Stimulated activated CD4-positive, alpha-beta T cell treated with anti-CD3 and anti-CD28 coated beads, Interleukin-4, amount 100 ng/mL, for 4 hours (primary cell): ENCODE data around the gene COL27A1.

Source experiments
- DNase-seq, 2 experiments: peaks; one replicate each; pipeline ENCODE4 v3.0.0-alpha.2; 2020

Gene COL27A1

GRCh38 chr9:114230068-114230467 is 74.7 kb downstream of the COL27A1 start:
- DNase-seq, result no peak

- no peak for DNase-seq
These were observed 75.9 kb downstream of the COL27A1 start for GRCh38 chr9:114231273-114231672.

GRCh38 chr9:114231719-114232449 is 76.5 kb downstream of the COL27A1 start:
- no peak for DNase-seq

- DNase-seq, result no peak
These were observed 78.3 kb downstream of the COL27A1 start for GRCh38 chr9:114233491-114234185.

DNA sequence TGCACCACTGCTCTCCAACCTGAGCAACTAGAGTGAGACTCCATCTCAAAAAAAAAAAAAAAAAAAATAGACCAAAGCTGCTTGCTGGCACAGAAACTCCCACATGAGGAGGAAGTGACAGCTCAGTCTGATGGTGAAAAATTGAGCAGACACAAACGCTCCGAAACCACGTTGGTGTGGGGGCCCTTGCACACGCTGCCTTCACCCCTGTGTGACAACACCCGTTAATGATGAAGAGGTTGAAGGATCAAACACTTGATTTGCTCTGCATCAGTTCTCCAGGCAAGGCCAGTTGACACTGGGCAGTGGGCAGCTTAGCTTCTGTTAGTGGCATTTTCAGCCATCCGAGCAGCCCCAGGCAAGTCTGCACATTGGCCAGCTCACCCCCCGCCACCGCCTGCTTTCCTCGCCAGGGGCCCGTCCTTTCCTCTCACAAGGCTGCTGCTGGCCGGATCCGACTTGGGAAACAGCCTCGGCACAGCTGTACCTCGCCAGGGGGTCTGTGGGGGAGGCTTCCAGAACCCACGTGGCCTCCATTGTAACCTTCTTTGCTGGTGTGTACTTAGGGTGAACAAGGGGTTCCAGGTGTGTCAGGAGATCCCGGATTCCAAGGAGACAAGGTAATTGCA is 79.8 kb downstream of the COL27A1 start:
- DNase-seq, result no peak

- DNase-seq, result no peak
These were observed 81.2 kb downstream of the COL27A1 start for GRCh38 chr9:114236391-114237138.

- DNase-seq, result no peak
These were observed 81.9 kb downstream of the COL27A1 start for GRCh38 chr9:114237247-114237646.

DNA sequence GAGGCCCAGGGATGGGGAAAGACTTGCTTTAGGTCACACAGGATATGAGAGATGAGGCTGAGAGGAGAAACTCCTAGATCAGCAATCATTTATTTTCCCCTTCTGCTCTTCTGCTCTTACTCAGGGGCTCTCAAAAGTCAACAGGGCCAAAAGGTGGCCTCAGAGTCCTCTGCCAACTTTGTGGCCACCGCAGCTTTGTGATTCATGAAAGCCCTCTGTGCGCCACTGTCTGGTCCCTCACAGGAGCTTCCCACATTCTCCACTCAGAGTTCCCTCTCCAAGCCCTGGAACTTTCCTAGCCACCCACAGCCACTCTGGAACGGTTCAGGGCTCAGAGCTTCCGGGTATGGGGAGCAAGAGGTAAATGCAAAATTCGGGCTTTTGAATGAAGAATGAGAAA is 82.4 kb downstream of the COL27A1 start:
- no peak for DNase-seq

GRCh38 chr9:114238472-114238871 is 83.1 kb downstream of the COL27A1 start:
- no peak for DNase-seq

DNA sequence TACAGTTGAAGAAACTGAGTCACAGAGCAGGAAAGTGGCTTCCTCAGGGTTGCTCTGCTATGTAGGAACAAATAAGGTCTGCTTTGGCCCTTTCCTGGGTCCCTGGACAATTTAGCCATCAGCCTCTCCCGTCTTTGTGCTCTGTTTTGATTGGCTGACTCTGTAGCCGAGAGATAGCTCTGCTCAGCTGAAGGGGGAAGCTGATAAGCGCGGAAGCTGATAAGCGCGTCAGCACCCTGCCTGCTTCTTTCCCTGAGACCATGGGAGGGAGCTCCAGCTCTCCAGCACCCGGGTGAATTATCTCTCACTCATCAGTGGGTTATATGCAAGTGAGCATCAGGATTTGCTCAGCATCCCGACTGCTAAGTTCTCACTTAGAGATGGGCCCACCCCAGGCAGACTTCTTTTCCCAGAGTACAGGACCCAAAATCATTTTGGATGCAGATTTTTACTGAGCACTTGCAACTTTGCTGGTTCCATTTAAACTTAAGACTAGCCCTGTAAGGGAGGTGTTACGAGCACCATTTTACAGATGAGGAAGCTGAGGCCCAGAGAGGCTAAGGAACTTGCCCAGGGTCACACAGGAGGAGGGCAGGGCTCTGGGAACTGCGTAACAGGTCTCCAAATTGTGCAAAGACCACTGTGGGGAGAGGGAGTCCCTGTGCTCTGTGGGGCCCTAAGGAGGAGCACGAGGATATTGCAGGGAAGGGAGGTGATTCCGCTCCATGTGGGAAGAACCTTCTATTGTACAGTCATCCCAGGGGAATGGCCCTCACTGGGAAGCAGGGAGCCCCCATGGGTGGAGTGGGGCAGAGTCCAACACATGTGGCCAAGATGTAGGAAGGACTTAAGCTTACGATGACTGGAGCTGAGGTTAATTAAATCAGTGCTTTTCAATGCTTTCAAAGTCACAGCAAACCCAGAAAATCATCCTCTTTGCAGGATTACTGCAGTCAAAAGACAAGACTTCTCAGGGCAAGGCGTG is 83.8 kb downstream of the COL27A1 start:
- DNase-seq, result no peak

DNA sequence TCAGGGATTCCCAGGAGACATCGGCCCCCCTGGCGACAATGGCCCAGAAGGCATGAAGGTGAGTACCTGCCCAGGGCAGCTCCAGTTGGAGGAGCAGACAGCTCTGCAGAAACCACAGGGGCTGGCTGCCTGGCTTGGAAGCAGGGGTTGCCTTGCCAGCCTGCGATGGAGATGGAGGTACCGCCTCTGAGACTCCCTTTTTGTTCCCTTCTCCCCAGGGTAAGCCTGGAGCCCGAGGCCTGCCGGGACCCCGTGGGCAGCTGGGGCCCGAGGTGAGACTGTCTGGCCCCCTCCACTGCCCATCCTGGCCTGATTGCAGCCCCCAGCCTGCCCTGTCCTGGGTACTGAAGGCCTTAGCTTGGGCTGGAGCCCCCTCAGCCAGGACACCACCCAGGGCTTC is 84.9 kb downstream of the COL27A1 start:
- DNase-seq, result no peak

GRCh38 chr9:114240647-114241558 is 85.6 kb downstream of the COL27A1 start:
- no peak for DNase-seq

GRCh38 chr9:114242837-114243236 is 87.5 kb downstream of the COL27A1 start:
- DNase-seq, result no peak

- no peak for DNase-seq
These were observed 87.9 kb downstream of the COL27A1 start for GRCh38 chr9:114243240-114243639.

DNA sequence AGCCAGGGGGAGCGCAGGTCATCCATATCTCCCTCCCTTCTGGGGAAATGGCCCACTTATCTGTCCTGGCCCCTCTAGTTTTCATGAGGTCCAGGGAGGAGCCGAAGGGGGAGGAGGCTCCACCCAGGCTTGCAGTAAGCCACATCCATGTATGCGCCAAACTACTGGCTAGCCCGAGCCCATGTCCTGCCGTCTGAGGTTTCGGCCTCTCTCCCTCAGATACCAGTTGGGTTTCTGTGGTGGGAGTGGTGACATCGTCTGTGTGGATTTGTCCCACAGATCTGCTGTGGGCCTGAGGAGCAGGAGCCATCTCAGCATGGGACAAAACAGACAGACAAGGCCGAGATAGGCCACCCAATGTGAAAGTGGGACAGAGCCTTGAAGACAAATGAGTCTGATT is 89.2 kb downstream of the COL27A1 start:
- no peak for DNase-seq

GRCh38 chr9:114246558-114246957 is 91.2 kb downstream of the COL27A1 start:
- no peak for DNase-seq

DNA sequence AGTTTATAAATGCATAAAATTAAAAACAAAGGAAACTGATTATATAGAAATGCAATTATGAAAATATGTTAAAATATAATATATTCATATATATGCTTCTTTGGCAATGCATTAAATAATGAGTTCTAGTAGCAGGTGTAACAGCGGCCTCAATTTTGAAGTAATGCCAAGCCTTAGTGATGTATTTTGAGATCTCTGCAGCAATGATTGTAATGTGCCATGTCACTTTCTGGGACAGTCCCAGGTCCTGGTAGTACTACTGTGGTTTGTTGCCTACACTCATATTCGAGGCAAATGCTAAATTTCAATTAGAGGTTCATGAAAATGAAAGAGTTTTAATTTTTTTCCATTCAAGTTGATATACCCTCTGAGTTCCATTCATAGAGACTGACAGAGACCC is 91.7 kb downstream of the COL27A1 start:
- no peak for DNase-seq

GRCh38 chr9:114247491-114247890 is 92.2 kb downstream of the COL27A1 start:
- DNase-seq, result no peak

- no peak for DNase-seq
These were observed 93.0 kb downstream of the COL27A1 start for GRCh38 chr9:114248299-114248707.

DNA sequence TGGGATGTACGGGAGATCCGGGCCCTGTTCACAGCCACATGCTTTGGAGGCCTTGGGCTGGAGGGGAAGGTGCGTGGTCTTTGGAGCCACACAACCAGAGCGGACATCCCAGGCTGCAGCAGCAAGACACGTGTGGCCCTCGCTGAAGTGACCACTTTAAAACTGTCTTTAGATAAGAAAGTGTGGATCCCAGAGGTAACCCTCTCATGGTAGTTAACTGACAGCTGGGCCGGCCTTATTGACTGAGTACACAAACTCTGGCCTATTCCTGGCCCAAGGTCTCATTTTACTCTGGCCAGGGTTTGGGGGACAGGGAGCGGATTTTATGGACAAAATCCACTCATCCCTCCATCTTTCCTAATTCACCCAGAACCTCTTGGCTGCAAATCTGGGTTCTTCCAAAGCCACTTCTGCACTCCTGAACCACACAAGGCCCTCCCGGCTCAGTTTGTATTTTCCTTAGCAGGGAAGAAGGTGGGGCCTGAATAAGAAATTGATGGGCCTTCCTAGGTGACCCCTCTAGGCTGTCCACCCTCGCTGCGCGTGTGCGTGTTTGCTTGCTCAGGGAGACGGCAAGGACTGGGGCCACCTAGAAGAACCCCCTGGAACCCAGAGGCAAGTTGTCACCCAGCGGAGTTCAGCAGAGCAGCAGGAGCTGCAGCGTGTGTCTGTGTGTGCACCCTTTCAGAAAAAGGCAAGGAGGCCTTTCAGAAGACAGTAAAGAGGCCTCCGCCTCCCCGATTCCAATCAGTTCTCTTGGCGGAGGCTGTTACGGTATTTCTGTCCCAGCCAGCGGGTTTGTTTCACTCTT is 94.3 kb downstream of the COL27A1 start:
- no peak for DNase-seq
